HEK293 (cell line): ENCODE results near the gene MAML1.

ENCODE experiments used
- CTCF ChIP-seq: fragments of 450-650 bp; formaldehyde crosslinking; IDR thresholded peaks from 2 replicates; pipeline ENCODE4 v1.5.1; 2016; ENCODE audit warnings: missing biosample characterization, missing genetic modification characterization
- KLF17 ChIP-seq: fragments of 450-650 bp; formaldehyde crosslinking; IDR thresholded peaks from 2 replicates; pipeline ENCODE4 v1.5.1; 2016; ENCODE audit warnings: missing biosample characterization, missing genetic modification characterization
- REST ChIP-seq: fragments of 450-650 bp; formaldehyde crosslinking; IDR thresholded peaks from 2 replicates; pipeline ENCODE4 v1.5.1; 2016; ENCODE audit warnings: missing biosample characterization, missing genetic modification characterization
- YY1 ChIP-seq: fragments of 450-650 bp; formaldehyde crosslinking; IDR thresholded peaks from 2 replicates; pipeline ENCODE4 v1.5.1; 2018; ENCODE audit warnings: missing biosample characterization, missing genetic modification characterization
- ZBTB26 ChIP-seq: fragments of 450-650 bp; formaldehyde crosslinking; optimal IDR thresholded peaks from 2 replicates; pipeline ENCODE3; 2016; ENCODE audit warnings: missing biosample characterization, mild to moderate bottlenecking, missing genetic modification characterization
- ZEB2 ChIP-seq: fragments of 450-650 bp; formaldehyde crosslinking; IDR thresholded peaks from 2 replicates; pipeline ENCODE4 v1.5.1; 2016; ENCODE audit warnings: missing biosample characterization, missing genetic modification characterization
- ZNF121 ChIP-seq: fragments of 450-650 bp; formaldehyde crosslinking; IDR thresholded peaks from 2 replicates; pipeline ENCODE4 v1.5.1; 2016; ENCODE audit warnings: missing biosample characterization, missing genetic modification characterization
- ZNF132 ChIP-seq: fragments of 450-650 bp; formaldehyde crosslinking; IDR thresholded peaks from 2 replicates; pipeline ENCODE4 v1.5.1; 2017; ENCODE audit warnings: missing biosample characterization, missing genetic modification characterization, borderline replicate concordance
- ZNF169 ChIP-seq: fragments of 450-650 bp; formaldehyde crosslinking; IDR thresholded peaks from 2 replicates; pipeline ENCODE4 v1.5.1; 2016; ENCODE audit warnings: missing biosample characterization, missing genetic modification characterization
- ZNF324 ChIP-seq: fragments of 450-650 bp; formaldehyde crosslinking; IDR thresholded peaks from 2 replicates; pipeline ENCODE4 v1.5.1; 2016; ENCODE audit warnings: missing biosample characterization, missing genetic modification characterization
- ZNF571 ChIP-seq: fragments of 450-650 bp; formaldehyde crosslinking; IDR thresholded peaks from 2 replicates; pipeline ENCODE4 v1.5.0; 2017; ENCODE audit warnings: missing biosample characterization, missing genetic modification characterization
- ZNF830 ChIP-seq: fragments of 450-650 bp; IDR thresholded peaks from 2 replicates; pipeline ENCODE4 v1.5.0; 2018; ENCODE audit warnings: missing biosample characterization, missing genetic modification characterization, low read depth, mild to moderate bottlenecking, moderate library complexity

GRCh38 chr5:179817890-179818745 is 85.5 kb downstream of the MAML1 start:
- no peak for TF ChIP-seq ZNF169 (tag by site-specific recombination)
- no peak for TF ChIP-seq YY1 (tag by site-specific recombination)
- no peak for TF ChIP-seq ZNF324 (tag by site-specific recombination)
- no peak for TF ChIP-seq ZBTB26 (tag by site-specific recombination)
- TF ChIP-seq CTCF (tag by site-specific recombination) = no peak
- no peak for TF ChIP-seq ZNF132 (tag by site-specific recombination)
- no peak for TF ChIP-seq ZNF571 (tag by site-specific recombination)
- no peak for TF ChIP-seq REST (tag by site-specific recombination)
- no peak for TF ChIP-seq ZNF121 (tag by site-specific recombination)
- TF ChIP-seq KLF17 (tag by site-specific recombination) = no peak; the same call in 1 of the 2 replicates
- no peak for TF ChIP-seq ZNF830 (tag by site-specific recombination)
- no peak for TF ChIP-seq ZEB2 (tag by site-specific recombination)
